Measurements from ENCODE around the gene IL37. TPM values are rescaled to one million over a fixed set of nuclear protein-coding genes. Genes with fewer than 3 reads are reported as not detected.
A peak's percentile ranks its signal among the peaks of the same experiment; 100 is the strongest.

The IL37 gene
- total and polyA plus RNA-seq, 2 experiments from 2014 or later, result not detected

- no peak for TF ChIP-seq CTCF (conservative IDR thresholded peaks at IDR 0.05; ENCODE audit: low read depth in 2 of 2)
- TF ChIP-seq POLR2AphosphoS5 (IDR thresholded peaks at IDR 0.05; ENCODE audit: low read depth), result no peak
- TF ChIP-seq STAT1 (IDR thresholded peaks at IDR 0.05; ENCODE audit: unreplicated experiment), result no peak
- no peak for TF ChIP-seq ZNF331 (CRISPR knock-in tag; IDR thresholded peaks at IDR 0.05; ENCODE audit: low read depth)
These were observed 35.1 kb downstream of the IL37 start (continued) for GRCh38 chr2:112946086-112946485.

GRCh38 chr2:112947374-112947773 is 36.4 kb downstream of the IL37 start:
- Mint-ChIP-seq H3K27me3 (ENCODE audit: insufficient read depth, low read depth, poor library complexity) (no peaks in the 10 kb centered on the region), H3K36me3 (ENCODE audit: low read depth) (no peaks in the 10 kb centered on the region)
- DNase-seq (ENCODE audit: low spot score), result peak; percentile 44

More at GRCh38 chr2:112947374-112947773, 36.4 kb downstream of the IL37 start:
- Histone ChIP-seq H3K4me1 (ENCODE audit: insufficient read depth) (no peaks in the 10 kb centered on the region), H4K20me1 (replicated peaks; ENCODE audit: insufficient read depth) (no peaks in the 10 kb centered on the region), H2AFZ (no peak overlapping the region), H3K79me2 (replicated peaks; ENCODE audit: insufficient read depth) (no peaks in the 10 kb centered on the region), H3K27me3 (ENCODE audit: insufficient read depth) (no peaks in the 10 kb centered on the region), H3K36me3 (ENCODE audit: insufficient read depth) (0 out of 2 replicates have a peak, but pooled peaks cover 6% of the 10 kb centered on the region), H3F3A (replicated peaks; ENCODE audit: low read depth) (no peaks in the 10 kb centered on the region), H3K4me2 (no peak overlapping the region), H3K4me3 (no peak overlapping the region), H3K27ac (ENCODE audit: low read depth) (no peak overlapping the region), H3K9me2 (ENCODE audit: insufficient read depth) (no peaks in the 10 kb centered on the region)
- H3K4me1 Mint-ChIP-seq, result no peaks in the 10 kb centered on the region
- H3K27ac Mint-ChIP-seq, result no peak overlapping the region
- no peak overlapping the region for H3K4me3 Mint-ChIP-seq
- peaks cover 5% of the 10 kb centered on the region; the same call in 2 of the 3 replicates for H3K9me3 Mint-ChIP-seq
- TF ChIP-seq ZNF462 (CRISPR knock-in tag; IDR thresholded peaks at IDR 0.05) (no peak), REST (IDR thresholded peaks at IDR 0.05; ENCODE audit: unreplicated experiment) (no peak), ETS1 (IDR thresholded peaks at IDR 0.05) (no peak), ZNF114 (CRISPR knock-in tag; IDR thresholded peaks at IDR 0.05) (no peak), EZH2 (IDR thresholded peaks at IDR 0.05; ENCODE audit: low read depth, unreplicated experiment) (no peak), STAT1 (IDR thresholded peaks at IDR 0.05; ENCODE audit: unreplicated experiment) (no peak)
- ATAC-seq, result no peak
